Endothelial cell of umbilical vein (primary cell): ENCODE results near the gene RTL5.

Source experiments
- CTCF ChIP-seq, 2 donors: IDR thresholded peaks; 1 replicate in 1 of 2; 2 replicates in 1 of 2; pipeline ENCODE4 v1.5.1; 2011; ENCODE audit warnings: low read length in 2 of 2, mild to moderate bottlenecking in 2 of 2, moderate library complexity in 2 of 2, control low read depth in 1 of 2, inconsistent platforms in 1 of 2, low read depth in 1 of 2; ENCODE audit not compliant: insufficient read depth in 1 of 2; ENCODE audit errors: extremely low read depth in 1 of 2
- EZH2 ChIP-seq: IDR thresholded peaks from 2 replicates; pipeline ENCODE4 v1.6.1; 2012; ENCODE audit warnings: borderline replicate concordance, low read depth, mild to moderate bottlenecking, moderate library complexity, low read length, inconsistent platforms; ENCODE audit not compliant: severe bottlenecking
- GATA2 ChIP-seq: IDR thresholded peaks from 2 replicates; pipeline ENCODE4 v1.7.0; 2011; ENCODE audit warnings: low read depth, mild to moderate bottlenecking, moderate library complexity, mixed read lengths, low read length; ENCODE audit not compliant: insufficient read length, insufficient read depth
- JUN ChIP-seq: IDR thresholded peaks from 2 replicates; pipeline ENCODE4 v1.6.1; 2011; ENCODE audit warnings: borderline replicate concordance, low read depth; ENCODE audit not compliant: insufficient read length, insufficient read depth
- MAX ChIP-seq: IDR thresholded peaks from 2 replicates; pipeline ENCODE4 v1.6.1; 2011; ENCODE audit not compliant: insufficient read depth, insufficient read length
- POLR2A ChIP-seq: IDR thresholded peaks from 2 replicates; pipeline ENCODE4 v1.6.1; 2012; ENCODE audit warnings: low read depth, mild to moderate bottlenecking, control low read depth, low read length
- POLR2AphosphoS5 ChIP-seq: IDR thresholded peaks from 2 replicates; pipeline ENCODE4 v1.6.1; 2012; ENCODE audit warnings: low read depth, mild to moderate bottlenecking, control low read depth, low read length, moderate library complexity; ENCODE audit not compliant: insufficient read depth

GRCh38 chrX:72122621-72123337 is 8.9 kb downstream of the RTL5 start:
- no peak for TF ChIP-seq CTCF (IDR thresholded peaks at IDR 0.05; ENCODE audit: extremely low read depth in 1 of 2, insufficient read depth in 1 of 2, low read depth in 1 of 2, low read length in 2 of 2)
- TF ChIP-seq POLR2AphosphoS5: no peak
- TF ChIP-seq EZH2: no peak
- TF ChIP-seq POLR2A: no peak
- TF ChIP-seq JUN: no peak
- TF ChIP-seq MAX: no peak
- TF ChIP-seq GATA2: no peak
